H9 (cell line): ENCODE results near the gene TMC4. TPM values are rescaled to one million over a fixed set of nuclear protein-coding genes. Genes with fewer than 3 reads are reported as not detected.
"Not testable (repeated sequence)": the region's sequence is repeated elsewhere in the genome, so short reads cannot be mapped to it uniquely, and the experiment has no call there.

Experiments
- DNase-seq: peaks from one replicate; pipeline ENCODE4 v3.0.0-alpha.2; 2017
- H2AFZ ChIP-seq: one replicate; pipeline ENCODE4 v1.6.1; 2013; ENCODE audit warnings: mild to moderate bottlenecking, low read length, control low read depth, moderate library complexity
- H2AK5ac ChIP-seq: 2 replicates; pipeline ENCODE4 v1.6.1; 2013; ENCODE audit warnings: low read length, control low read depth, mixed read lengths; ENCODE audit not compliant: insufficient read length
- H2BK120ac ChIP-seq: one replicate; pipeline ENCODE4 v1.6.1; 2013; ENCODE audit warnings: low read depth, mild to moderate bottlenecking, low read length, control low read depth, inconsistent platforms; ENCODE audit not compliant: poor library complexity, severe bottlenecking
- H2BK12ac ChIP-seq: 2 replicates; pipeline ENCODE4 v1.6.1; 2013; ENCODE audit warnings: low read length, control low read depth, mixed read lengths, low read depth; ENCODE audit not compliant: insufficient read length
- H2BK15ac ChIP-seq: 2 replicates; pipeline ENCODE4 v1.6.1; 2013; ENCODE audit warnings: low read depth, low read length, control low read depth
- H2BK20ac ChIP-seq: one replicate; pipeline ENCODE4 v1.6.1; 2013; ENCODE audit warnings: low read depth, mild to moderate bottlenecking, low read length, control low read depth, inconsistent platforms; ENCODE audit not compliant: poor library complexity, severe bottlenecking
- H2BK5ac ChIP-seq: 2 replicates; pipeline ENCODE4 v1.6.1; 2013; ENCODE audit warnings: low read length, control low read depth, mixed read lengths; ENCODE audit not compliant: insufficient read length
- H3K14ac ChIP-seq: 2 replicates; pipeline ENCODE4 v1.6.1; 2013; ENCODE audit warnings: low read length, control low read depth; ENCODE audit not compliant: insufficient read depth
- H3K18ac ChIP-seq: 2 replicates; pipeline ENCODE4 v1.6.1; 2013; ENCODE audit warnings: low read depth, mild to moderate bottlenecking, mixed read lengths, low read length, control low read depth; ENCODE audit not compliant: insufficient read length
- H3K23ac ChIP-seq: 2 replicates; pipeline ENCODE4 v1.6.1; 2013; ENCODE audit warnings: low read length, control low read depth, mixed read lengths, low read depth; ENCODE audit not compliant: insufficient read length
- H3K23me2 ChIP-seq: 2 replicates; pipeline ENCODE4 v1.6.1; 2013; ENCODE audit warnings: low read depth, mild to moderate bottlenecking, mixed read lengths, low read length, control low read depth; ENCODE audit not compliant: insufficient read length, poor library complexity, severe bottlenecking
- H3K27ac ChIP-seq: 2 replicates; pipeline ENCODE4 v1.5.1; 2013; ENCODE audit warnings: low read length, control low read depth, mixed read lengths, low read depth; ENCODE audit not compliant: insufficient read length
- H3K27me3 ChIP-seq: 2 replicates; pipeline ENCODE4 v1.6.1; 2013; ENCODE audit warnings: low read length, control low read depth, inconsistent platforms; ENCODE audit not compliant: insufficient read depth
- H3K4ac ChIP-seq: 2 replicates; pipeline ENCODE4 v1.6.1; 2013; ENCODE audit warnings: low read depth, mild to moderate bottlenecking, control low read depth, inconsistent platforms, low read length, moderate library complexity
- H3K4me1 ChIP-seq: 2 replicates; pipeline ENCODE4 v1.6.1; 2013; ENCODE audit warnings: low read length, control low read depth, inconsistent platforms; ENCODE audit not compliant: insufficient read depth
- H3K4me2 ChIP-seq: 2 replicates; pipeline ENCODE4 v1.6.1; 2013; ENCODE audit warnings: low read length, control low read depth, mixed read lengths; ENCODE audit not compliant: insufficient read length, insufficient read depth
- H3K56ac ChIP-seq: 2 replicates; pipeline ENCODE4 v1.6.1; 2013; ENCODE audit warnings: low read depth, mild to moderate bottlenecking, mixed read lengths, low read length, control low read depth; ENCODE audit not compliant: insufficient read length
- H3K79me1 ChIP-seq: 2 replicates; pipeline ENCODE4 v1.6.1; 2013; ENCODE audit warnings: low read depth, mild to moderate bottlenecking, moderate library complexity, low read length, control low read depth, inconsistent platforms; ENCODE audit not compliant: insufficient read depth, poor library complexity, severe bottlenecking
- H3K79me2 ChIP-seq: 2 replicates; pipeline ENCODE4 v1.6.1; 2013; ENCODE audit warnings: low read length, control low read depth, inconsistent platforms; ENCODE audit not compliant: insufficient read depth
- H3K9ac ChIP-seq: 2 replicates; pipeline ENCODE4 v1.6.1; 2013; ENCODE audit warnings: low read length, control low read depth, mixed read lengths; ENCODE audit not compliant: insufficient read length; ENCODE audit errors: extremely low read depth
- H3K9me3 ChIP-seq: one replicate; pipeline ENCODE4 v1.6.1; 2013; ENCODE audit warnings: low read depth, low read length, inconsistent platforms; ENCODE audit not compliant: control insufficient read depth
- H3T11ph ChIP-seq: one replicate; pipeline ENCODE4 v1.6.1; 2013; ENCODE audit warnings: mild to moderate bottlenecking, low read length, control low read depth, inconsistent platforms
- H4K20me1 ChIP-seq: one replicate; pipeline ENCODE4 v1.6.1; 2013; ENCODE audit not compliant: control insufficient read depth, insufficient read length, insufficient read depth
- H4K5ac ChIP-seq: 2 replicates; pipeline ENCODE4 v1.6.1; 2013; ENCODE audit warnings: low read depth, mild to moderate bottlenecking, mixed read lengths, low read length, control low read depth; ENCODE audit not compliant: insufficient read length
- H4K8ac ChIP-seq: replicated peaks from 2 replicates; pipeline ENCODE4 v1.6.1; 2013; ENCODE audit warnings: low read length, control low read depth, mixed read lengths, low read depth; ENCODE audit not compliant: insufficient read length
- H4K91ac ChIP-seq: 2 replicates; pipeline ENCODE4 v1.6.1; 2013; ENCODE audit warnings: low read depth, mild to moderate bottlenecking, moderate library complexity, mixed read lengths, low read length, control low read depth; ENCODE audit not compliant: insufficient read length
- H3K27ac Mint-ChIP-seq, 3 experiments: 2 replicates in 2 of 3; 3 replicates in 1 of 3; pipeline ENCODE4 v1.8.0; 2020 to 2021; ENCODE audit warnings: mixed read lengths in 3 of 3, mild to moderate bottlenecking in 1 of 3, moderate library complexity in 1 of 3
- H3K27me3 Mint-ChIP-seq: 2 replicates; pipeline ENCODE4 v1.8.0; 2021; ENCODE audit warnings: low read depth, mild to moderate bottlenecking, moderate library complexity, mixed read lengths
- H3K36me3 Mint-ChIP-seq, 3 experiments: 2 replicates in 2 of 3; 3 replicates in 1 of 3; pipeline ENCODE4 v1.8.0; 2020 to 2021; ENCODE audit warnings: low read depth in 3 of 3, mixed read lengths in 3 of 3; ENCODE audit not compliant: insufficient read depth in 1 of 3
- H3K4me1 Mint-ChIP-seq, 2 experiments: 2 replicates each; pipeline ENCODE4 v1.8.0; 2020; ENCODE audit warnings: mixed read lengths in 2 of 2
- H3K4me3 Mint-ChIP-seq, 2 experiments: 2 replicates in 1 of 2; 3 replicates in 1 of 2; pipeline ENCODE4 v1.8.0; 2020 to 2021; ENCODE audit warnings: mild to moderate bottlenecking in 2 of 2, mixed read lengths in 2 of 2, moderate library complexity in 1 of 2
- H3K9me3 Mint-ChIP-seq, 2 experiments: 2 replicates in 1 of 2; 3 replicates in 1 of 2; pipeline ENCODE4 v1.8.0; 2020; ENCODE audit warnings: mild to moderate bottlenecking in 2 of 2, mixed read lengths in 2 of 2, moderate library complexity in 1 of 2
- CTCF ChIP-seq: fragments of 200-600 bp; sonication (generic); conservative IDR thresholded peaks from 3 replicates; pipeline ENCODE4 v1.8.0; 2021; ENCODE audit warnings: antibody characterized with exemption, mild to moderate bottlenecking
- WGBS: extraction: QIAGEN DNeasy Blood & Tissue Kit; methylation state at CpG from one replicate; pipeline ENCODE4 v1.1.7; 2013; ENCODE audit warnings: missing lambda C conversion rate, low lambda C conversion rate, mixed read lengths; ENCODE audit not compliant: insufficient read length; ENCODE audit errors: extremely low coverage; 5-methylcytosine and 5-hydroxymethylcytosine counted together
- total RNA-seq: library from RNA; stranded (reverse); gene quantifications from 2 replicates; pipeline ENCODE4 v1.2.1, GENCODE V29; 2021

TMC4 gene
- total RNA-seq, 1 experiment from 2014 or later = 12.2 TPM

DNA sequence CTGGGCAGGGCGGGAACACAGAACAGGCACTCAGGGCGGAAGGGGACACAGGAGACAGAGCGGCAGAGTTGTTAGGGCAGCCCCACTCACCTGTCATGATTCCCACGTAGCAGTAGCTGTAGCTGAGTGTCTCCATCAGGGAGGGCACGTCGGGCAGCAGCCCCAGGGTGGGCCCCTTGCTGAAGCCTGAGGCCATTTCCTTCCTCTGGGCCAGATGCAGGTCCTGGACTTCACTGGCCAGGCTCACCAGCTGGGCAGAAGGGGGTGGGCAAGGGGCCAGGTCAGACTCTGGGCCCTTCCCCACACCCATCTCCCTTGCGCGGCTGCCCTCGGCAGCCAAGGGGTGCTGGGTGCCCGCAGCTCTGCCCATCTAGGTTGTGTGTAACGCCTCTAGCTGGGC is 10.5 kb upstream of the TMC4 start:
- peaks cover 23 to 51% (median 46%) of the 10 kb centered on the region in 3 experiments for H3K36me3 Mint-ChIP-seq
- H2BK15ac ChIP-seq = no peak overlapping the region
- H4K5ac ChIP-seq = no peak overlapping the region
- no peaks in the 10 kb centered on the region for H3K27me3 ChIP-seq
- TF ChIP-seq CTCF = no peak
- H3K4me1 ChIP-seq = no peaks in the 10 kb centered on the region
- no peak overlapping the region for H4K8ac ChIP-seq
- H4K91ac ChIP-seq = no peak overlapping the region
- no peak overlapping the region for H2BK120ac ChIP-seq
- H3K56ac ChIP-seq = no peak overlapping the region
- no peak overlapping the region for H2BK12ac ChIP-seq
- no peak overlapping the region for H2BK5ac ChIP-seq
- no peak overlapping the region for H3K4me3 Mint-ChIP-seq
- no peaks in the 10 kb centered on the region for H3K79me1 ChIP-seq
- H3K18ac ChIP-seq = no peak overlapping the region
- no peak overlapping the region for H3K27ac ChIP-seq
- no peak overlapping the region for H3K4ac ChIP-seq
- no peak overlapping the region for H3K14ac ChIP-seq
- H2AFZ ChIP-seq = no peak overlapping the region
- H3K23ac ChIP-seq = no peak overlapping the region
- no peaks in the 10 kb centered on the region for H4K20me1 ChIP-seq
- H3K79me2 ChIP-seq = no peaks in the 10 kb centered on the region
- H3K9ac ChIP-seq = no peak overlapping the region
- no peak overlapping the region for H3K27ac Mint-ChIP-seq
- H3K9me3 Mint-ChIP-seq = no peaks in the 10 kb centered on the region
- WGBS = no CpG with 5 or more reads among the region's 11 CpGs
- no peak overlapping the region for H3T11ph ChIP-seq
- H3K23me2 ChIP-seq = peaks cover 2% of the 10 kb centered on the region
- H2AK5ac ChIP-seq = no peak overlapping the region
- H3K4me2 ChIP-seq = no peak overlapping the region
- no peaks in the 10 kb centered on the region for H3K9me3 ChIP-seq
- no peaks in the 10 kb centered on the region for H3K27me3 Mint-ChIP-seq
- H2BK20ac ChIP-seq = no peak overlapping the region
- H3K4me1 Mint-ChIP-seq = peaks cover 3 to 19% of the 10 kb centered on the region in 2 experiments; a peak in 3 of 4 replicates
- DNase-seq = no peak

DNA sequence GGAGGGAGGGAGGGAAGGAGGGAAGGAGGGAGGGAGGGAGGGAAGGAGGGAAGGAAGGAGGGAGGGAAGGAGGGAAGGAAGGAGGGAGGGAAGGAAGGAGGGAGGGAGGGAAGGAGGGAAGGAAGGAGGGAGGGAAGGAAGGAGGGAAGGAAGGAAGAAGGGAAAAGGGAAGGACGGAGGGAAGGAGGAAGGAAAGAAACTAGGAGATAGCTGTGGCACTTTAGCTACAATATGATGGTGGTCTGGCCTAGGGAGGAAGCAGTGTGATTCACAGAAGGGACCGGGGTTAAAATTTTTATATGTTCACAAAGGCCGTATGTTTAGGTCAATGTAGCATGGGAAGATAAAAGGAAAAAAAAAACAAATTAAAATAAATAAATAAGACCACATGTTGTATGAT is 8.9 kb upstream of the TMC4 start:
- H3K9ac ChIP-seq, H3K14ac ChIP-seq, H3K23ac ChIP-seq, H3K23me2 ChIP-seq, H2BK15ac ChIP-seq, H4K5ac ChIP-seq, H2BK20ac ChIP-seq, H3K9me3 ChIP-seq, H3K27me3 ChIP-seq, H4K91ac ChIP-seq, H3K27me3 Mint-ChIP-seq, H3K27ac Mint-ChIP-seq, H3K79me2 ChIP-seq, H3K4ac ChIP-seq, H2AFZ ChIP-seq, H3K18ac ChIP-seq, H2BK120ac ChIP-seq, H3K9me3 Mint-ChIP-seq, H4K20me1 ChIP-seq, H3K56ac ChIP-seq, H3K4me3 Mint-ChIP-seq, H3K79me1 ChIP-seq, DNase-seq, H3K27ac ChIP-seq, H2BK12ac ChIP-seq, H2BK5ac ChIP-seq, H4K8ac ChIP-seq, H3K4me1 ChIP-seq, H3T11ph ChIP-seq, H3K4me2 ChIP-seq, H2AK5ac ChIP-seq: not testable (repeated sequence)
- no CpG with 5 or more reads among the region's 3 CpGs for WGBS
- H3K36me3 Mint-ChIP-seq = peaks cover 23 to 48% (median 43%) of the 10 kb centered on the region in 3 experiments; a peak in 6 of 7 replicates
- peaks cover 0 to 11% of the 10 kb centered on the region in 2 experiments; a peak in 2 of 4 replicates for H3K4me1 Mint-ChIP-seq
